Chondrocyte (in vitro differentiated cells): ENCODE measurements around the gene AHRR. TPM values are rescaled to one million over a fixed set of nuclear protein-coding genes. Genes with fewer than 3 reads are reported as not detected.
"Not testable (repeated sequence)": the region's sequence is repeated elsewhere in the genome, so short reads cannot be mapped to it uniquely, and the experiment has no call there.

ENCODE experiments used
- DNase-seq: peaks from one replicate; pipeline ENCODE4 v3.0.0; 2021; ENCODE audit warnings: mixed read lengths, low spot score
- H3K27ac Mint-ChIP-seq: one replicate; pipeline ENCODE4 v1.8.0; 2021; ENCODE audit warnings: mild to moderate bottlenecking, moderate library complexity, mixed read lengths; ENCODE audit not compliant: unreplicated experiment
- H3K27me3 Mint-ChIP-seq: 2 replicates; pipeline ENCODE4 v1.8.0; 2021; ENCODE audit warnings: low read depth, mixed read lengths
- H3K36me3 Mint-ChIP-seq: 2 replicates; pipeline ENCODE4 v1.8.0; 2021; ENCODE audit warnings: low read depth, mixed read lengths
- H3K4me1 Mint-ChIP-seq: 2 replicates; pipeline ENCODE4 v1.8.0; 2021; ENCODE audit warnings: low read depth, mild to moderate bottlenecking, mixed read lengths
- H3K4me3 Mint-ChIP-seq: one replicate; pipeline ENCODE4 v1.8.0; 2021; ENCODE audit warnings: mild to moderate bottlenecking, moderate library complexity, mixed read lengths; ENCODE audit not compliant: unreplicated experiment
- H3K9me3 Mint-ChIP-seq: 2 replicates; pipeline ENCODE4 v1.8.0; 2021; ENCODE audit warnings: low read depth, mixed read lengths
- CTCF ChIP-seq: fragments of 200-600 bp; sonication (generic); IDR thresholded peaks from 2 replicates; pipeline ENCODE4 v1.5.0; 2021; ENCODE audit warnings: antibody characterized with exemption, mild to moderate bottlenecking, moderate library complexity
- total RNA-seq: library from RNA; stranded (reverse); gene quantifications from 3 replicates; pipeline ENCODE4 v1.2.1, GENCODE V29; 2021

AHRR gene
- total RNA-seq, 1 donor from 2014 or later: 17.3 TPM

DNA sequence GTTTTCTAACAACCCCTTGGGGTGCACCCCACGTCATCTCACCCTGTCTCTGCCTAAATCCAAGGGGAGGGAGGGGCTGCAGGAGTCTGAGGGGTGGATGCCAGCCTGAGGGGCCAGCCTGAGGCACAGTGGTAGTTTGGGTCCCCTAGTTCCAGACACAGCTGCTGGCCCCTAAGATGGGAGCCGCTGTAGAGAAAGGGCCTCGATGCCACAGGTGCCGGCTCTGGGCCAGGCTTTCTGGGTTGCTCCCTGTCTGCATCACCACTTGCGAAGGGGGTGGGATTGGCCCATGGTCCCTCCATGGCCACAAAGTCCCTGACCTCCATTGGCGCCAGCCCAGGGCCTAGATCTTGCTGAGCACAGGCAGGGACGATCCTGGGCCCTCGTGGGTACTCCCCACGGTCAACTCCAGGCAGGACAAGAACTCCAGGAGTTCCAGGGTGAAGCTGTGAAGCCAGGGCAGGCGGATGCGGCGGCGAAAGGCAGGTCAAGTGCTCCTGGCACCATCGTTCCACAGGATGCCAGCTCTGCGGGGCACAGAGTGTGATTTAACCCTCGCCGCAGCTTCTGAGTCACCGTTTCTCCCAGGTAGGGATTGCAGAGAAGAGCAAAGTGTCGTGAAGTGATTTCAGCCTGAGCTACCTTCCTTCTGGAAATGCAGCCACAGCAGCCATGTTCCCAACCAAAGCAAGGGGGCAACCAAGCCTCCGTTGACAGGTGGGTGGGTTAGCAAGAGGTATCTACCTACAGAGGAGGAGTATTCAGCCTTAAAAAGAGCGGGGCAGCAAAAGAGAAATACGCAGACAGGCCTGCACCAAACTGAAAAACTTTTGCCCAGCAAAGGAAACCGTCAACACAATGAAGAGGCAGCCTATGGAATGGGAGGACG lies 79.9 kb downstream of the AHRR start:
- no peak overlapping the region for H3K27ac Mint-ChIP-seq
- TF ChIP-seq CTCF: no peak
- DNase-seq: peak; percentile 75
- peaks cover 8% of the 10 kb centered on the region for H3K36me3 Mint-ChIP-seq
- peaks cover 17% of the 10 kb centered on the region for H3K4me1 Mint-ChIP-seq
- no peak overlapping the region for H3K4me3 Mint-ChIP-seq
- H3K9me3 Mint-ChIP-seq: no peaks in the 10 kb centered on the region
- no peaks in the 10 kb centered on the region for H3K27me3 Mint-ChIP-seq

GRCh38 chr5:402219-402614 lies 80.7 kb downstream of the AHRR start:
- DNase-seq, H3K27me3 Mint-ChIP-seq, H3K4me3 Mint-ChIP-seq, H3K27ac Mint-ChIP-seq, H3K9me3 Mint-ChIP-seq, H3K36me3 Mint-ChIP-seq: not testable (repeated sequence)
- peaks cover 17% of the 10 kb centered on the region for H3K4me1 Mint-ChIP-seq

DNA sequence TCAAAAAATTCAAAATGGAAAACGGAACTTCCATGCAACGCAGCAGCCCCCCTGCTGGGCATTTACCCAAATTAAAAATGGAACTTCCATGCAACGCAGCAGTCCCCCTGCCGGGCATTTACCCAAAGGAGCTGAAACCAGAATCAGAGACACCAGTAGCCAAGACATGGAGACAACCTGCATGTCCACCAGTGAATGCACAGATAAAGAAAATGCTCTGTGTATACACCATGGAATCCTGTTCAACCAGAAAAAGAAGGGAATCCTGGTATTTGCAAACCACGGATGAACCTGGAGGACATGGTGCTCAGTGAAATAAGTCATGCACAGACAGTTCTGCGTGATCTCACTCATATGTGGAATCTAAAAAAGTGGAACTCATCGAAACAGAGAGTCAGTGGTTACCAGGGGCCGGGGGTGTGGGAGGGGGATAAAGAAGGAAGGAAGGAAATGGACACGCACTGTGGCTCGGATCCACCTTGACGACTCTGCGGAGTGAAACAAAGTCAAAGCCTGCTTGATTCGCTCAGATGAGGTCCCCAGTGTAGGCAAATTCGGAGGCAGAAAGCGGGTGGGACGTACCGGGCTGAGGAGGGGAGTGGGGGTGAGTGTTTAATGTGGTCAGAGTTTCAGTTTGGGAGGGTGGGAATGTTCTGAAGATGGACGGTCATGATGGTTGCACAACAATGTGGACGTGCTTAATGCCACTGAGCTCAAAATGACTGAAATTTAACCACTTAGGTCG lies 81.3 kb downstream of the AHRR start:
- no peak overlapping the region for H3K27ac Mint-ChIP-seq
- H3K4me3 Mint-ChIP-seq: no peak overlapping the region
- TF ChIP-seq CTCF: no peak
- H3K4me1 Mint-ChIP-seq: peaks cover 18% of the 10 kb centered on the region
- no peaks in the 10 kb centered on the region for H3K9me3 Mint-ChIP-seq
- H3K36me3 Mint-ChIP-seq: peaks cover 8% of the 10 kb centered on the region
- DNase-seq: peak; percentile 38
- no peaks in the 10 kb centered on the region for H3K27me3 Mint-ChIP-seq

DNA sequence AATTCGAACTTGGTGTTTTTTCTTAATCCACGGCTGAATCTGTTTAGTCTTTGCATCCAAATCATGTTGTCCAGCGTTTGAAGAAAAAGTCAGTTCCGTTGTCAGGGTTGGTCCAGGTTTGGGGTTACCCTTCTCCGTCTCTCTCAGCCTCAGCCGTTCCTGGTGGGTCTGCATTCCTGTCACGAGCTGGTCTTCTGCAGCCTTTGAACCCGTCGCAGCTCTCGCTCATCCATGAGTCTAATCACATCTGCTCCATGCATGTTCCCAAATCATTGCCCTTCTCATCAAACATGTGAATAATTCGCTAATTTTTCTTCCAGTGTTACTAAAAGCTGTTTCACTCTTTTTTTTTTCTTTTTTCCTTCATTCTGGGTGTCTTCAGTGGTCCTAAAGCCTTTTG lies 82.5 kb downstream of the AHRR start:
- Mint-ChIP-seq H3K27ac (no peak overlapping the region), H3K9me3 (no peaks in the 10 kb centered on the region)
- DNase-seq: peak; percentile 30

GRCh38 chr5:404666-405241 lies 83.2 kb downstream of the AHRR start:
- no peaks in the 10 kb centered on the region for H3K27me3 Mint-ChIP-seq
- no peaks in the 10 kb centered on the region for H3K9me3 Mint-ChIP-seq
- peaks cover 8% of the 10 kb centered on the region for H3K36me3 Mint-ChIP-seq
- no peak overlapping the region for H3K4me3 Mint-ChIP-seq
- TF ChIP-seq CTCF: no peak
- H3K27ac Mint-ChIP-seq: no peak overlapping the region
- H3K4me1 Mint-ChIP-seq: peaks cover 13% of the 10 kb centered on the region
- DNase-seq: peak; percentile 58

More for the DNA sequence above, 82.5 kb downstream of the AHRR start:
- Mint-ChIP-seq H3K4me1 (peaks cover 19% of the 10 kb centered on the region), H3K36me3 (peaks cover 8% of the 10 kb centered on the region), H3K27me3 (no peaks in the 10 kb centered on the region), H3K4me3 (no peak overlapping the region)
- no peak for TF ChIP-seq CTCF
